Endothelial cell (in vitro differentiated cells): Measurements from ENCODE around the gene PHAF1. TPM values are rescaled to one million over a fixed set of nuclear protein-coding genes. Genes with fewer than 3 reads are reported as not detected.

Experiments
- DNase-seq: peaks from one replicate; pipeline ENCODE4 v3.0.0; 2021; ENCODE audit warnings: low spot score
- H3K27ac Mint-ChIP-seq: one replicate; pipeline ENCODE4 v1.8.0; 2021; ENCODE audit warnings: mixed read lengths, inconsistent platforms; ENCODE audit not compliant: unreplicated experiment
- H3K27me3 Mint-ChIP-seq: one replicate; pipeline ENCODE4 v1.8.0; 2021; ENCODE audit warnings: mild to moderate bottlenecking, moderate library complexity, mixed read lengths, inconsistent platforms; ENCODE audit not compliant: unreplicated experiment
- H3K36me3 Mint-ChIP-seq: one replicate; pipeline ENCODE4 v1.8.0; 2021; ENCODE audit warnings: mild to moderate bottlenecking, low read depth, mixed read lengths, inconsistent platforms; ENCODE audit not compliant: unreplicated experiment
- H3K4me1 Mint-ChIP-seq: one replicate; pipeline ENCODE4 v1.8.0; 2021; ENCODE audit warnings: mild to moderate bottlenecking, mixed read lengths, inconsistent platforms; ENCODE audit not compliant: unreplicated experiment
- H3K4me3 Mint-ChIP-seq: one replicate; pipeline ENCODE4 v1.8.0; 2021; ENCODE audit warnings: mild to moderate bottlenecking, mixed read lengths, inconsistent platforms; ENCODE audit not compliant: unreplicated experiment
- H3K9me3 Mint-ChIP-seq: one replicate; pipeline ENCODE4 v1.8.0; 2021; ENCODE audit warnings: mixed read lengths, inconsistent platforms; ENCODE audit not compliant: unreplicated experiment
- total RNA-seq: library from RNA; stranded (reverse); fragmentation: NEBNext Ultra II Directional; extraction: Animal tissue kit (Norgen Biotek cat#: 25700); gene quantifications from one replicate; pipeline ENCODE4 v1.2.1, GENCODE V29; 2021; ENCODE audit not compliant: unreplicated experiment
- TF ChIP-seq, protein P1 (sequence below): fragments of 200-600 bp; sonication (generic); IDR thresholded peaks from one replicate; pipeline ENCODE4 v1.5.0; 2021; ENCODE audit warnings: antibody characterized with exemption; ENCODE audit not compliant: unreplicated experiment

PHAF1 gene
- total RNA-seq, 1 donor from 2014 or later, result 17.7 TPM

DNA sequence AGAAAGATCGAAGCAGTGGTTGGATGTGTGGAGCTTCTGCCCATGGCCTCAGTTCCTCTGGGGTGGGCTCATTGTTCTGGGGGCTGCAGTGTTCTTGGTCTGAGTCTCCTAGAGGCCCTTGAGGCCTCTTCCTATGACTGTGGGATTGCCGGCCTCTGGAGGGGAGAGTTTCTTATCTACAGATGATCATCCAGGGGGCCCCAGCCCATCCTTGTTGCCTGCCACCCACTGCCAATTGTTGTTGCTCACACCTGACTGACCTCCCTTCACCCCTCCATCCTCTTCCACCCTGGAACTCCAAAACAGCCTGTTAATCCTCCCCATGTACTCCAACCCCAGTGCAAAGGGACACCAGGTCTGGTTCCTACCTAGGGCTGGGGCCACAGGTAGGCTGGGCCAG, 35.2 kb downstream of the PHAF1 start:
- Mint-ChIP-seq H3K27me3 (peaks cover 19% of the 10 kb centered on the region), H3K4me3 (no peak overlapping the region), H3K27ac (no peak overlapping the region), H3K9me3 (no peaks in the 10 kb centered on the region), H3K4me1 (no peaks in the 10 kb centered on the region), H3K36me3 (peaks cover 35% of the 10 kb centered on the region)
- TF ChIP-seq, protein P1, sequence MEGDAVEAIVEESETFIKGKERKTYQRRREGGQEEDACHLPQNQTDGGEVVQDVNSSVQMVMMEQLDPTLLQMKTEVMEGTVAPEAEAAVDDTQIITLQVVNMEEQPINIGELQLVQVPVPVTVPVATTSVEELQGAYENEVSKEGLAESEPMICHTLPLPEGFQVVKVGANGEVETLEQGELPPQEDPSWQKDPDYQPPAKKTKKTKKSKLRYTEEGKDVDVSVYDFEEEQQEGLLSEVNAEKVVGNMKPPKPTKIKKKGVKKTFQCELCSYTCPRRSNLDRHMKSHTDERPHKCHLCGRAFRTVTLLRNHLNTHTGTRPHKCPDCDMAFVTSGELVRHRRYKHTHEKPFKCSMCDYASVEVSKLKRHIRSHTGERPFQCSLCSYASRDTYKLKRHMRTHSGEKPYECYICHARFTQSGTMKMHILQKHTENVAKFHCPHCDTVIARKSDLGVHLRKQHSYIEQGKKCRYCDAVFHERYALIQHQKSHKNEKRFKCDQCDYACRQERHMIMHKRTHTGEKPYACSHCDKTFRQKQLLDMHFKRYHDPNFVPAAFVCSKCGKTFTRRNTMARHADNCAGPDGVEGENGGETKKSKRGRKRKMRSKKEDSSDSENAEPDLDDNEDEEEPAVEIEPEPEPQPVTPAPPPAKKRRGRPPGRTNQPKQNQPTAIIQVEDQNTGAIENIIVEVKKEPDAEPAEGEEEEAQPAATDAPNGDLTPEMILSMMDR, result no peak
- no peak for DNase-seq

DNA sequence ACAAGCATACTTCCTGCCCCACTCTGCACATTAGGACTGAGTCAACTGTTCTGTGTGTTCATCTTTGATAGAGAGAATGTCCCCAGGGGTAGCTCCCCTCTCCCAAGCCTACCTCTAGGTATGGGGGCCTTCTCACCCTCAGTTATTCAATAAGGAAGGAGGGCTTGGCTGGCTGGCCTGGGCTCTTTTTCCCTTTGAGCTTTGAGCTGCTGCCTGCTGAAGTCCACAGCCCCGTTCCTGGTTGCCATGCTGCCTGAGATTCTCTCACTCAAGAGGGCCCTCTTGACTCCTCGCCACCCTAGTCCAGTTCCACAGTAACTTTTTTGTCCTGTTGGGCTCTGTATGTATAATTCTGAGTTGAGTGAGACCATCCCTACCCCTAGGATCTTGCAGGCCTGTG, 36.0 kb downstream of the PHAF1 start:
- Mint-ChIP-seq H3K27me3 (peaks cover 19% of the 10 kb centered on the region), H3K36me3 (peaks cover 29% of the 10 kb centered on the region), H3K27ac (no peak overlapping the region), H3K4me1 (no peaks in the 10 kb centered on the region), H3K4me3 (no peak overlapping the region), H3K9me3 (no peaks in the 10 kb centered on the region)
- no peak for DNase-seq
- TF ChIP-seq, protein P1, result no peak

DNA sequence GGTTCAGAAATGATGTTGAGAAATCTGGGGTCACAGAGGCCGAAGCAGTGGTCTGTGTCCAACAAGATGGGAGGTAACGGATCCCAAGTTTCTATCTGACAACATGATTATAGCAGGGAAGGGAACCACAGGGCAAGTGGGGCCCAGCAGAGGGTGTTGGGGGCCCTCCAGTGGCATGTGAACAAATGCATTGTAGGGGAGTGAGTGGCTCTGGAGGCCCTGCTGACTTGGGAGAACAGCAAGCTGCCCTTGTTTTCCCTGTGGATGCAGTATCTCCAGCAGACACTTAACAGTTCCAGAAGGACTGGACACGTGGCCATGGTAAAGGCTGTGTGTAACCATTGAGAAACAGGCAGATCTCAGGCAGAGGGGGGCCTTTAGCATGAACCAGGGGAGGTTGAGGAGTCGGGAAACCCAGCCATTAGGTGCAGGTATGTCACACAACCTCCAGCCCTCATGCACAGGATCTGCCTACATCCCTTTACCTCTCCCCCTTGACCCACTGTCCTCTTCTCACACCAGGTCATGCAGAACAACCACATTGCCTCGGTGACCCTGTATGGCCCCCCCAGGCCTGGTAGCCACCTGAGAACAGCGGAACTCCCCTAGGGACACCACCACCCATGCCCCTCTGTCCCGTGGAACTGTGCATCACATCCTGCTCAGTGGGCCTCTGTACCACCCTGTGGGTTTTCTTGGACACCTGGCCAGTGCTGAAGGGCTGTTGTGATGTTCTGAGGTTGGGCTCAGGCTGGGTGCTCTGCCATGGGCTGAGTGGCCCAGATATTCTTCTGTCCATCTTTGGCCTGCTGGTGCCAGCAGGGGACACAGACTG, 37.0 kb downstream of the PHAF1 start:
- TF ChIP-seq, protein P1, result no peak
- H3K9me3 Mint-ChIP-seq, result no peaks in the 10 kb centered on the region
- peaks cover 22% of the 10 kb centered on the region for H3K36me3 Mint-ChIP-seq
- no peak overlapping the region for H3K27ac Mint-ChIP-seq
- H3K27me3 Mint-ChIP-seq, result peaks cover 27% of the 10 kb centered on the region
- no peaks in the 10 kb centered on the region for H3K4me1 Mint-ChIP-seq
- DNase-seq, result no peak
- H3K4me3 Mint-ChIP-seq, result no peak overlapping the region

DNA sequence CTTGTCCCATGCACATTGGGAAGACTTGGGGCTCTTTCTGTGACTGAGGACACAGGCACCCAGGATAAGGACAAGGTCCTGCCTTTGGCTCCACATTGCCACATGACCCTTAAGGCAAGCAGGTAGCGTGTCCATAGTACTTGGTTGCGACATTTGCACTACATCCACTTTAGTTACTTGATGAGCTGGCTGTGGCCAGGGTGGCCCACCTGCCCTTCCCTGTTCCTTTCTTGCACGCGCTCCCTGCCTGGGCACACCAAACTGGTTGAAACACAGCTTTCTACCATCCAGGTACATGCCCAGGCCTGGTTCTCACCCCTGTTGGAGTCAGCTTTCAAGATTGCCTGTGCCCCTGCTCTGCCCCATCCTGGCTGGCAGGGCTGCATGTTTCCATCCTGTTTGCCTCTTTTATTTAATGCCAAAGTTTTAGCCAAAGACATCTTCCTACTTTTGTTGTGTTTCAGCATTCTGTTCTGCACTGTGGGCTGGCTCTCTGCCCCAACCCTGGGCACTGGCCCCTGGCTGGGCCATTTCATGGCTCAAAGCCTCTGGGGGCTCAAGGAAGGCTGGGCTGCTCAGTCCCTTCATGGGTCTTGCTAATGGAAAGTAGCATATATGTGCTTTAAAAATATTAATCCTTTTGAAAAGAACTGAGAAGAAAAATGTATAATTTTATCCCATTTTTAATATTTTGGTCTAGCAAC, 37.8 kb downstream of the PHAF1 start:
- no peak overlapping the region for H3K27ac Mint-ChIP-seq
- H3K4me1 Mint-ChIP-seq, result no peaks in the 10 kb centered on the region
- TF ChIP-seq, protein P1, result no peak
- DNase-seq, result no peak
- H3K27me3 Mint-ChIP-seq, result peaks cover 33% of the 10 kb centered on the region
- no peaks in the 10 kb centered on the region for H3K9me3 Mint-ChIP-seq
- H3K36me3 Mint-ChIP-seq, result peaks cover 17% of the 10 kb centered on the region
- no peak overlapping the region for H3K4me3 Mint-ChIP-seq

DNA sequence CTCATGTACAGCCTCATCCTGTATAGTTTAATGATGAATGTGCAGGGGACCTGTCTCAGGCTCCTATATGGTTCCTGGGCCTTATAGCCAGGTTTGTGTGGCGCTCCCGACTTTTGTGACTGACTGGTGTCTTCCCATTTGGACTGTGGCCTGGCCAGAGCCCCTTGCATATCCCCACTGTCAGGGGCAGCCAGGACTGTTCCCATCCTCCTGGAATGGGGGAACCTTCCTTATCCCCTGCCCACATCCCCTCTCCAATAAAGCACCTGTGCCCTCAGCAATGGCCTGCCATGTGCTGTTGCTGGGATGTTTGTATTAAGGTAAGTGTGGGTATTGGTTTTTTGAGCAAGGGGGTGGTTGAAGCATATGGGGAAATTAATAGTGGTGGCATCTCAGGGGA, 38.5 kb downstream of the PHAF1 start:
- Mint-ChIP-seq H3K27me3 (peaks cover 34% of the 10 kb centered on the region), H3K9me3 (no peaks in the 10 kb centered on the region), H3K4me3 (peak overlapping the region; percentile 51), H3K4me1 (no peaks in the 10 kb centered on the region), H3K27ac (peak overlapping the region; percentile 75), H3K36me3 (peaks cover 17% of the 10 kb centered on the region)
- no peak for DNase-seq
- TF ChIP-seq, protein P1, result no peak
